IMR-90 (cell line): ENCODE results near the gene CASKIN1. TPM values are rescaled to one million over a fixed set of nuclear protein-coding genes. Genes with fewer than 3 reads are reported as not detected.

Experiments
- ATAC-seq: fragments of 200-7000 bp; cut with Tn5 transposase; 2 replicates; pipeline ENCODE4 v1.9.1; 2020; ENCODE audit warnings: low read depth, mild to moderate bottlenecking, moderate library complexity
- BruUV-seq: library from RNA; stranded (reverse); fragments of 400-500 nt; replicated peaks from 2 replicates; lab custom pipeline; 2021; lab: Mats Ljungman, UMichigan
- CTCF ChIA-PET: fragments of 300-600 bp; formaldehyde crosslinking; extraction: SDS; loops from one replicate; lab custom pipeline; 2021; ENCODE audit warnings: antibody characterized with exemption; lab: Yijun Ruan, JAX
- POLR2A ChIA-PET: fragments of 300-600 bp; sonication (Branson Sonifier 250); formaldehyde crosslinking; loops from one replicate; lab custom pipeline; 2022; ENCODE audit warnings: antibody characterized with exemption; ENCODE audit not compliant: unreplicated experiment; lab: Charles Lee
- DNase-seq: peaks from one replicate; pipeline ENCODE4 v3.0.0; 2013
- H2AFZ ChIP-seq: replicated peaks from 2 replicates; pipeline ENCODE3; 2013; ENCODE audit warnings: low read length, mild to moderate bottlenecking; ENCODE audit not compliant: poor library complexity
- H2AK5ac ChIP-seq: 2 replicates; pipeline ENCODE4 v1.6.1; 2013; ENCODE audit warnings: low read depth, low read length, inconsistent platforms
- H2AK9ac ChIP-seq: replicated peaks from 2 replicates; pipeline ENCODE3; 2013; ENCODE audit warnings: mild to moderate bottlenecking, low read depth, low read length, moderate library complexity; ENCODE audit not compliant: poor library complexity
- H2BK120ac ChIP-seq: 2 replicates; pipeline ENCODE4 v1.6.1; 2013; ENCODE audit warnings: low read depth, low read length, inconsistent platforms
- H2BK15ac ChIP-seq: 3 replicates; pipeline ENCODE4 v1.6.1; 2013; ENCODE audit warnings: low read depth, low read length, inconsistent platforms
- H2BK20ac ChIP-seq: 2 replicates; pipeline ENCODE4 v1.6.1; 2013; ENCODE audit warnings: low read depth, mild to moderate bottlenecking, inconsistent platforms, low read length, moderate library complexity
- H2BK5ac ChIP-seq: 2 replicates; pipeline ENCODE4 v1.6.1; 2013; ENCODE audit warnings: mild to moderate bottlenecking, low read depth, low read length, inconsistent platforms; ENCODE audit not compliant: poor library complexity, severe bottlenecking
- H3K14ac ChIP-seq: replicated peaks from 2 replicates; pipeline ENCODE4 v1.6.1; 2013; ENCODE audit warnings: low read depth, low read length, inconsistent platforms
- H3K18ac ChIP-seq: 2 replicates; pipeline ENCODE4 v1.6.1; 2013; ENCODE audit warnings: low read depth, low read length, control low read depth
- H3K23ac ChIP-seq: 2 replicates; pipeline ENCODE4 v1.6.1; 2013; ENCODE audit warnings: low read depth, low read length, inconsistent platforms
- H3K27ac ChIP-seq: 2 replicates; pipeline ENCODE4 v1.5.1; 2013; ENCODE audit warnings: mild to moderate bottlenecking, control low read depth, low read length; ENCODE audit not compliant: insufficient read depth
- H3K27me3 ChIP-seq: 2 replicates; pipeline ENCODE4 v1.6.1; 2013; ENCODE audit warnings: low read length; ENCODE audit not compliant: control insufficient read depth, insufficient read depth
- H3K36me3 ChIP-seq: 2 replicates; pipeline ENCODE4 v1.6.1; 2013; ENCODE audit warnings: low read length, mixed read lengths; ENCODE audit not compliant: control insufficient read depth, insufficient read depth
- H3K4ac ChIP-seq: 2 replicates; pipeline ENCODE4 v1.6.1; 2013; ENCODE audit warnings: low read depth, low read length, inconsistent platforms
- H3K4me1 ChIP-seq: 2 replicates; pipeline ENCODE4 v1.6.1; 2013; ENCODE audit warnings: low read length, mixed read lengths; ENCODE audit not compliant: control insufficient read depth, insufficient read depth
- H3K4me2 ChIP-seq: 2 replicates; pipeline ENCODE4 v1.6.1; 2013; ENCODE audit warnings: low read depth, mild to moderate bottlenecking, control low read depth, low read length, moderate library complexity
- H3K4me3 ChIP-seq: 2 replicates; pipeline ENCODE4 v1.5.1; 2013; ENCODE audit warnings: low read depth, mild to moderate bottlenecking, control low read depth, low read length, moderate library complexity; ENCODE audit not compliant: insufficient read depth
- H3K56ac ChIP-seq: 2 replicates; pipeline ENCODE4 v1.6.1; 2013; ENCODE audit warnings: low read length, inconsistent platforms; ENCODE audit not compliant: insufficient read depth; ENCODE audit errors: extremely low read depth
- H3K79me1 ChIP-seq, 2 experiments: 2 replicates each; pipeline ENCODE4 v1.6.1; 2013; ENCODE audit warnings: low read length in 2 of 2, inconsistent platforms in 1 of 2, low read depth in 1 of 2
- H3K9ac ChIP-seq: 2 replicates; pipeline ENCODE4 v1.6.1; 2013; ENCODE audit warnings: low read depth, low read length, control low read depth
- H3K9me1 ChIP-seq: 2 replicates; pipeline ENCODE4 v1.6.1; 2013; ENCODE audit warnings: low read length, inconsistent platforms; ENCODE audit not compliant: insufficient read depth
- H3K9me3 ChIP-seq: 2 replicates; pipeline ENCODE4 v1.6.1; 2013; ENCODE audit warnings: low read length; ENCODE audit not compliant: control insufficient read depth, insufficient read depth
- H4K20me1 ChIP-seq: 2 replicates; pipeline ENCODE4 v1.6.1; 2013; ENCODE audit warnings: low read length, inconsistent platforms; ENCODE audit not compliant: insufficient read depth
- H4K5ac ChIP-seq: 2 replicates; pipeline ENCODE4 v1.6.1; 2013; ENCODE audit warnings: mild to moderate bottlenecking, low read depth, low read length, control low read depth
- H4K8ac ChIP-seq, 2 experiments: 2 replicates each; pipeline ENCODE4 v1.6.1; 2013; ENCODE audit warnings: low read depth in 2 of 2, low read length in 2 of 2, control low read depth in 1 of 2, inconsistent platforms in 1 of 2
- H4K91ac ChIP-seq: 2 replicates; pipeline ENCODE4 v1.6.1; 2013; ENCODE audit warnings: low read depth, low read length, inconsistent platforms; ENCODE audit not compliant: insufficient read depth
- BHLHE40 ChIP-seq: fragments of 150-350 bp; IDR thresholded peaks from 2 replicates; pipeline ENCODE4 v1.6.1; 2016; ENCODE audit warnings: mild to moderate bottlenecking, low read depth, low read length
- CEBPB ChIP-seq: IDR thresholded peaks from 2 replicates; pipeline ENCODE4 v1.6.1; 2012; ENCODE audit warnings: low read depth, low read length, improper control_type of control experiment
- CHD1 ChIP-seq: IDR thresholded peaks from 2 replicates; pipeline ENCODE4 v1.6.1; 2012; ENCODE audit warnings: low read depth, low read length, improper control_type of control experiment
- FOS ChIP-seq: fragments of 150-350 bp; IDR thresholded peaks from 2 replicates; pipeline ENCODE4 v1.6.1; 2016; ENCODE audit warnings: low read depth, low read length
- MAFK ChIP-seq: IDR thresholded peaks from 2 replicates; pipeline ENCODE4 v1.6.1; 2012; ENCODE audit warnings: low read depth, low read length, improper control_type of control experiment
- MAZ ChIP-seq: IDR thresholded peaks from 2 replicates; pipeline ENCODE4 v1.6.1; 2012; ENCODE audit warnings: low read depth, mild to moderate bottlenecking, low read length, improper control_type of control experiment, moderate library complexity, borderline replicate concordance
- MXI1 ChIP-seq: IDR thresholded peaks from 2 replicates; pipeline ENCODE4 v1.6.1; 2012; ENCODE audit warnings: low read depth, mild to moderate bottlenecking, low read length, moderate library complexity, borderline replicate concordance
- NFE2L2 ChIP-seq: fragments of 150-350 bp; IDR thresholded peaks from 2 replicates; pipeline ENCODE4 v1.6.1; 2016; ENCODE audit warnings: low read depth, mild to moderate bottlenecking, low read length
- POLR2A ChIP-seq: IDR thresholded peaks from 2 replicates; pipeline ENCODE4 v1.6.1; 2012; ENCODE audit warnings: mild to moderate bottlenecking, low read depth, low read length
- RAD21 ChIP-seq: IDR thresholded peaks from 2 replicates; pipeline ENCODE4 v1.6.1; 2012; ENCODE audit warnings: low read length, improper control_type of control experiment
- RCOR1 ChIP-seq: IDR thresholded peaks from 2 replicates; pipeline ENCODE4 v1.6.1; 2012; ENCODE audit warnings: mild to moderate bottlenecking, low read length, improper control_type of control experiment; ENCODE audit not compliant: insufficient replicate concordance
- RFX5 ChIP-seq: IDR thresholded peaks from 2 replicates; pipeline ENCODE4 v1.8.0; 2012; ENCODE audit warnings: low read depth, mild to moderate bottlenecking, low read length, moderate library complexity
- SMC3 ChIP-seq: fragments of 150-350 bp; IDR thresholded peaks from 2 replicates; pipeline ENCODE4 v1.6.1; 2016; ENCODE audit warnings: low read depth, mild to moderate bottlenecking, antibody characterized with exemption, low read length, moderate library complexity
- USF2 ChIP-seq: fragments of 150-350 bp; IDR thresholded peaks from 2 replicates; pipeline ENCODE4 v1.6.1; 2017; ENCODE audit warnings: mild to moderate bottlenecking, antibody characterized with exemption, low read length, low read depth
- WGBS, 2 experiments: methylation state at CpG; one replicate each; pipeline versions ENCODE4 v1.1.5 to v1.1.7; 2013; ENCODE audit warnings: missing lambda C conversion rate in 2 of 2; ENCODE audit not compliant: insufficient read length in 1 of 2; ENCODE audit errors: extremely low coverage in 2 of 2; 5-methylcytosine and 5-hydroxymethylcytosine counted together
- dilution Hi-C: fragments of 300-500 bp; cut with HindIII; formaldehyde crosslinking; loops from one replicate; pipeline ENCODE4 v1.14.3; 2018; ENCODE audit warnings: low sequenced_read_pairs; ENCODE audit not compliant: unreplicated experiment
- in situ Hi-C: fragments of 300-500 bp; cut with MboI; formaldehyde crosslinking; loops from 3 replicates; pipeline ENCODE4 v1.14.3; 2019; ENCODE audit warnings: low sequenced_read_pairs, inconsistent platforms, mixed read lengths
- intact Hi-C: fragments of 100-400 bp; cut with micrococcal nuclease; formaldehyde crosslinking; loops from 2 replicates; pipeline ENCODE4 v1.10.0; 2022
- polyA plus RNA-seq, 3 experiments: library from polyadenylated mRNA; depleted of rRNA; stranded (reverse); fragments of >200 nt; gene quantifications; 2 replicates each; pipeline ENCODE4 v1.2.3, GENCODE V29; 2012; ENCODE audit warnings: low replicate concordance in 1 of 3
- total RNA-seq: library from RNA; depleted of rRNA; stranded (reverse); fragments of >200 nt; gene quantifications from 2 replicates; pipeline ENCODE4 v1.2.3, GENCODE V29; 2012
- TF ChIP-seq, protein P1 (sequence below): fragments of 150-350 bp; IDR thresholded peaks from 2 replicates; pipeline ENCODE4 v1.6.1; 2016; ENCODE audit warnings: low read depth, mild to moderate bottlenecking, low read length, moderate library complexity, borderline replicate concordance
- TF ChIP-seq, protein P2 (sequence below): conservative IDR thresholded peaks from 2 replicates; pipeline ENCODE4 v1.5.1; 2012; ENCODE audit warnings: mild to moderate bottlenecking, low read depth, low read length, improper control_type of control experiment

Gene CASKIN1
- total and polyA plus RNA-seq, 2 of the 4 experiments (the other 2 are of a cell fraction), result 0.05 TPM; not detected in 1

- 69% methylated on average over 3 of the region's 5 CpGs; no CpG with 5 or more reads in 1 of the 2 experiments for WGBS, 2 experiments
- no peak overlapping the region for H2BK5ac ChIP-seq
- peaks cover 32% of the 10 kb centered on the region for H4K20me1 ChIP-seq
- H4K8ac ChIP-seq, result no peak overlapping the region
- H3K23ac ChIP-seq, result no peak overlapping the region
- no peak for TF ChIP-seq RFX5
- no peak for TF ChIP-seq RAD21
- TF ChIP-seq, protein P1, sequence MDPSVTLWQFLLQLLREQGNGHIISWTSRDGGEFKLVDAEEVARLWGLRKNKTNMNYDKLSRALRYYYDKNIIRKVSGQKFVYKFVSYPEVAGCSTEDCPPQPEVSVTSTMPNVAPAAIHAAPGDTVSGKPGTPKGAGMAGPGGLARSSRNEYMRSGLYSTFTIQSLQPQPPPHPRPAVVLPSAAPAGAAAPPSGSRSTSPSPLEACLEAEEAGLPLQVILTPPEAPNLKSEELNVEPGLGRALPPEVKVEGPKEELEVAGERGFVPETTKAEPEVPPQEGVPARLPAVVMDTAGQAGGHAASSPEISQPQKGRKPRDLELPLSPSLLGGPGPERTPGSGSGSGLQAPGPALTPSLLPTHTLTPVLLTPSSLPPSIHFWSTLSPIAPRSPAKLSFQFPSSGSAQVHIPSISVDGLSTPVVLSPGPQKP, result no peak
- TF ChIP-seq FOS, result no peak
- TF ChIP-seq SMC3, result no peak
- TF ChIP-seq MAZ, result no peak
- TF ChIP-seq BHLHE40, result no peak
- no peak for TF ChIP-seq POLR2A
- no peak for TF ChIP-seq CHD1
- TF ChIP-seq, protein P2, sequence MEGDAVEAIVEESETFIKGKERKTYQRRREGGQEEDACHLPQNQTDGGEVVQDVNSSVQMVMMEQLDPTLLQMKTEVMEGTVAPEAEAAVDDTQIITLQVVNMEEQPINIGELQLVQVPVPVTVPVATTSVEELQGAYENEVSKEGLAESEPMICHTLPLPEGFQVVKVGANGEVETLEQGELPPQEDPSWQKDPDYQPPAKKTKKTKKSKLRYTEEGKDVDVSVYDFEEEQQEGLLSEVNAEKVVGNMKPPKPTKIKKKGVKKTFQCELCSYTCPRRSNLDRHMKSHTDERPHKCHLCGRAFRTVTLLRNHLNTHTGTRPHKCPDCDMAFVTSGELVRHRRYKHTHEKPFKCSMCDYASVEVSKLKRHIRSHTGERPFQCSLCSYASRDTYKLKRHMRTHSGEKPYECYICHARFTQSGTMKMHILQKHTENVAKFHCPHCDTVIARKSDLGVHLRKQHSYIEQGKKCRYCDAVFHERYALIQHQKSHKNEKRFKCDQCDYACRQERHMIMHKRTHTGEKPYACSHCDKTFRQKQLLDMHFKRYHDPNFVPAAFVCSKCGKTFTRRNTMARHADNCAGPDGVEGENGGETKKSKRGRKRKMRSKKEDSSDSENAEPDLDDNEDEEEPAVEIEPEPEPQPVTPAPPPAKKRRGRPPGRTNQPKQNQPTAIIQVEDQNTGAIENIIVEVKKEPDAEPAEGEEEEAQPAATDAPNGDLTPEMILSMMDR, result no peak
- TF ChIP-seq USF2, result no peak
- TF ChIP-seq NFE2L2, result no peak
- no peak for TF ChIP-seq MAFK
- no peak for TF ChIP-seq CEBPB
- no peak for TF ChIP-seq MXI1
- no peak for TF ChIP-seq RCOR1
- no peaks in the 10 kb centered on the region; the same call in none of the 2 replicates for H3K9me1 ChIP-seq
- H2AK9ac ChIP-seq, result no peak overlapping the region
- H4K5ac ChIP-seq, result no peak overlapping the region
- no peak overlapping the region for H4K91ac ChIP-seq
- DNase-seq (no peak), ATAC-seq (no peak)
- no TSS peak for BruUV-seq
- H3K9me3 ChIP-seq, result no peaks in the 10 kb centered on the region
- H3K27me3 ChIP-seq, result no peaks in the 10 kb centered on the region
- dilution Hi-C loops (no loop called here), in situ Hi-C loops (no loop called here), intact Hi-C loops (no loop called here)
- H3K4me2 ChIP-seq, result no peak overlapping the region
- H3K9ac ChIP-seq, result no peak overlapping the region
- peaks cover 0 to 22% of the 10 kb centered on the region in 2 experiments; a peak in 2 of 4 replicates for H3K79me1 ChIP-seq
- H3K4ac ChIP-seq, result no peak overlapping the region
- H3K18ac ChIP-seq, result no peak overlapping the region
- CTCF ChIA-PET, result interaction anchor here (0.6 kb wide), 1 partner anchor 63 kb away, joined by 3 read pairs; no protein-coding TSS in a partner anchor
- no peak overlapping the region for H3K56ac ChIP-seq
- POLR2A ChIA-PET, result no interaction called here
- no peak overlapping the region for H2AFZ ChIP-seq
- H2BK20ac ChIP-seq, result no peak overlapping the region
- no peak overlapping the region for H3K4me3 ChIP-seq
- H3K27ac ChIP-seq, result no peak overlapping the region
- no peak overlapping the region for H2BK120ac ChIP-seq
- no peak overlapping the region for H3K14ac ChIP-seq
- peaks cover 21% of the 10 kb centered on the region for H3K4me1 ChIP-seq
- H2AK5ac ChIP-seq, result no peak overlapping the region
- no peaks in the 10 kb centered on the region for H3K36me3 ChIP-seq
- H2BK15ac ChIP-seq, result no peak overlapping the region
Measured at GRCh38 chr16:2145843-2146242, 50.6 kb downstream of the CASKIN1 start.
